HepG2 (cell line): ENCODE results near the gene INO80B. TPM values are rescaled to one million over a fixed set of nuclear protein-coding genes. Genes with fewer than 3 reads are reported as not detected.

ENCODE experiments used
- BORCS8-MEF2B ChIP-seq: sonication (generic); formaldehyde crosslinking; IDR thresholded peaks from 2 replicates; pipeline ENCODE4 v1.8.0; 2022; ENCODE audit warnings: mild to moderate bottlenecking, missing genetic modification reagents
- CCAR2 ChIP-seq: fragments of 200-400 bp; formaldehyde crosslinking; optimal IDR thresholded peaks from 2 replicates; pipeline ENCODE3; 2018; ENCODE audit warnings: low read depth, mild to moderate bottlenecking, low read length, moderate library complexity
- GTF3A ChIP-seq: sonication (generic); formaldehyde crosslinking; conservative IDR thresholded peaks from 2 replicates; pipeline ENCODE4 v1.4.0; 2020; ENCODE audit warnings: mild to moderate bottlenecking, missing genetic modification reagents
- NFIB ChIP-seq: sonication (generic); formaldehyde crosslinking; IDR thresholded peaks from 2 replicates; pipeline ENCODE4 v1.9.0; 2021; ENCODE audit warnings: missing genetic modification reagents, mild to moderate bottlenecking, borderline replicate concordance
- ONECUT2 ChIP-seq: sonication (generic); formaldehyde crosslinking; IDR thresholded peaks from 2 replicates; pipeline ENCODE4 v1.4.0; 2020; ENCODE audit warnings: missing genetic modification reagents
- PAF1 ChIP-seq: IDR thresholded peaks from 2 replicates; pipeline ENCODE4 v1.6.1; 2016; ENCODE audit warnings: missing genetic modification reagents, missing compliant biosample characterization
- SOX13 ChIP-seq, 3 experiments: fragments of 450-650 bp in 1 of 3; sonication (generic) in 1 of 3; formaldehyde crosslinking in 1 of 3; IDR thresholded peaks in 2 of 3; conservative IDR thresholded peaks in 1 of 3; 2 replicates each; pipeline versions ENCODE4 v1.5.0 to v1.6.1; 2016 to 2020; ENCODE audit warnings: antibody characterized with exemption in 1 of 3, mild to moderate bottlenecking in 1 of 3, missing compliant biosample characterization in 1 of 3, missing genetic modification reagents in 1 of 3, moderate library complexity in 1 of 3
- SP5 ChIP-seq: IDR thresholded peaks from 2 replicates; pipeline ENCODE4 v1.6.1; 2016; ENCODE audit warnings: low read depth, borderline replicate concordance
- SSRP1 ChIP-seq: IDR thresholded peaks from 2 replicates; pipeline ENCODE4 v1.6.1; 2016; ENCODE audit warnings: control low read depth
- ZNF235 ChIP-seq: sonication (generic); formaldehyde crosslinking; IDR thresholded peaks from 2 replicates; pipeline ENCODE4 v1.8.1; 2023; ENCODE audit warnings: mild to moderate bottlenecking, missing genetic modification reagents, borderline replicate concordance
- ZNF354B ChIP-seq: sonication (generic); formaldehyde crosslinking; IDR thresholded peaks from 2 replicates; pipeline ENCODE4 v1.8.0; 2022; ENCODE audit warnings: mild to moderate bottlenecking, missing genetic modification reagents
- ZNF615 ChIP-seq: sonication (generic); formaldehyde crosslinking; IDR thresholded peaks from 2 replicates; pipeline ENCODE4 v1.5.0; 2020; ENCODE audit warnings: mild to moderate bottlenecking, missing genetic modification reagents, borderline replicate concordance
- ZNF646 ChIP-seq: sonication (generic); formaldehyde crosslinking; IDR thresholded peaks from 2 replicates; pipeline ENCODE4 v1.9.0; 2021; ENCODE audit warnings: mild to moderate bottlenecking, missing genetic modification reagents
- polyA plus RNA-seq, 8 experiments: library from polyadenylated mRNA; depleted of rRNA in 3 of 8; stranded (reverse) in 7 of 8; unstranded in 1 of 8; fragments of >200 nt; fragmentation: Illumina TruSeq in 4 of 8; extraction: Trizol in 4 of 8; gene quantifications; 2 replicates each; pipeline versions ENCODE4 v1.2.1 to v1.2.3, GENCODE V29; 2011 to 2016; ENCODE audit warnings: low read depth in 4 of 8, missing spikeins in 1 of 8, mixed read lengths in 1 of 8; ENCODE audit not compliant: insufficient read depth in 1 of 8
- total RNA-seq, 5 experiments: library from RNA; depleted of rRNA; stranded (reverse); fragments of >200 nt; fragmentation: Illumina TruSeq; extraction: Trizol; gene quantifications; 2 replicates each; pipeline ENCODE4 v1.2.3, GENCODE V29; 2016; ENCODE audit warnings: low read depth in 1 of 5

The INO80B gene
- total and polyA plus RNA-seq, 2 of the 13 experiments (the other 11 are each of a cell fraction or from before 2014, with no cell fraction given): 6.2 to 14.5 TPM

DNA sequence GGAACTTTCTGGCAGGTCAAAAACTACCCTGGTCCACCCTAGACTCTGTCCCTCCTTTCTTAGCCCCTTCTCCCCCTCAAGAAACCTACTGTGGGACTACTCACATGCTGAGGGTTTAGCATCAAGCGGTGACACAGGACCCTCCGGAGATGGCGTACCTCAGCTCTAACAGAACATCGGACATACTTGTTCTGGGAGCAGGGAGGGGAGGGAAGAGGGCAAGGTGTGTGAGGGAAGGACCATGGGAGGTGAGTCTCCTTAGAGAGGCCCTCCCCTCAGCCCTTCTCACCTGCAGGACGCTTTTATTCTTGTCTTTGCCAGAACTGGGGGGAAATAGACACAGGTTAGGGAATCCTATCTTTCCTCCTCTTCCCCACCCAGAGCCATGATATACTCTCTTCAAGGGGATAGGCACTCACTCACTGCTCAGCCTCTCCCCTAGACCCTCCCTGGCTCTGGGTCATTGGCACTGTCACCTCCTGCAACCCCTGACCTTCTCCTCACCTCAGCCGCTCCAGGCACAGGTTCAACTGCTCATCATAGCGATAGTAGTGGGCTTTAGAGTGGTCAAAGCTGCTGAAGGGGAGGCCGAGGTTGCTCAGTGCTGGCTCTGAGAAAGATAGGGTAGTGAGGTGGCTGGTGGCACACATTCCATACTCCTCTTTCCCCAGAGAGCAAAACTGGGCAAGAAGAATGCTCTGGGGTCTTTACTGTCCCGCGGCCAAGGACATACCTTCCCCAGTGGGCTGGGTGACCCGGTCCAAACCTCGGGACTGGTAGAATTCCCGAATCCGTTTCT, 50.8 kb downstream of the INO80B start (continued):
- TF ChIP-seq PAF1 (peak; percentile 28; the same call in 1 of the 2 replicates), ZNF615 (CRISPR knock-in tag) (no peak), ZNF646 (CRISPR knock-in tag) (no peak), ZNF354B (CRISPR knock-in tag) (no peak), SSRP1 (CRISPR knock-in tag) (no peak), ONECUT2 (no peak), SP5 (no peak), ZNF235 (CRISPR knock-in tag) (no peak), GTF3A (CRISPR knock-in tag) (no peak), BORCS8-MEF2B (CRISPR knock-in tag) (no peak), NFIB (no peak), SOX13 (IDR thresholded peaks at IDR 0.05) (no peak), SOX13 (CRISPR knock-in tag; conservative IDR thresholded peaks at IDR 0.05 in 1 of 2, IDR thresholded peaks at IDR 0.05 in 1 of 2) (no peak), CCAR2 (no peak)
